Keratinocyte (primary cell): Measurements from ENCODE around the gene KIDINS220. TPM values are rescaled to one million over a fixed set of nuclear protein-coding genes. Genes with fewer than 3 reads are reported as not detected.

ENCODE experiments used
- DNase-seq: peaks from one replicate; pipeline ENCODE4 v3.0.0-alpha.2; 2011; ENCODE audit warnings: low read depth, missing footprints, low spot score
- FAIRE-seq: peaks from 2 replicates; lab custom pipeline; 2011; peaks lifted over from hg19 to GRCh38; lab: Jason Lieb, UNC
- H2AFZ ChIP-seq: 2 replicates; pipeline ENCODE4 v1.6.0; 2012; ENCODE audit warnings: low read length, control low read depth, inconsistent platforms; ENCODE audit not compliant: control insufficient read depth
- H3K27ac ChIP-seq: 2 replicates; pipeline ENCODE4 v1.5.1; 2011; ENCODE audit warnings: low read length; ENCODE audit not compliant: control insufficient read depth, insufficient read depth
- H3K27me3 ChIP-seq: 3 replicates; pipeline ENCODE4 v1.6.0; 2011; ENCODE audit warnings: low read length; ENCODE audit not compliant: control insufficient read depth, insufficient read depth; ENCODE audit errors: extremely low read depth
- H3K36me3 ChIP-seq, 2 experiments: 2 replicates in 1 of 2; 3 replicates in 1 of 2; pipeline ENCODE4 v1.5.1; 2011; ENCODE audit warnings: low read length in 2 of 2, mild to moderate bottlenecking in 1 of 2; ENCODE audit not compliant: control insufficient read depth in 2 of 2, insufficient read depth in 2 of 2; ENCODE audit errors: extremely low read depth in 1 of 2
- H3K4me1 ChIP-seq: 3 replicates; pipeline ENCODE4 v1.5.1; 2011; ENCODE audit warnings: low read length; ENCODE audit not compliant: control insufficient read depth, insufficient read depth; ENCODE audit errors: extremely low read depth
- H3K4me2 ChIP-seq: 3 replicates; pipeline ENCODE4 v1.6.0; 2011; ENCODE audit warnings: low read depth, low read length; ENCODE audit not compliant: control insufficient read depth, insufficient read depth; ENCODE audit errors: extremely low read depth
- H3K4me3 ChIP-seq, 3 experiments: fragments of 200-600 bp in 1 of 3; sonication (generic) in 1 of 3; 2 replicates in 2 of 3; 3 replicates in 1 of 3; pipeline ENCODE4 v1.5.1; 2011 to 2016; ENCODE audit warnings: low read length in 3 of 3, mild to moderate bottlenecking in 3 of 3, control low read depth in 2 of 3, inconsistent platforms in 1 of 3, low read depth in 1 of 3, mixed read lengths in 1 of 3, mixed run types in 1 of 3, moderate library complexity in 1 of 3; ENCODE audit not compliant: control insufficient read depth in 2 of 3, insufficient read depth in 2 of 3; ENCODE audit errors: extremely low read depth in 1 of 3
- H3K79me2 ChIP-seq: 2 replicates; pipeline ENCODE4 v1.6.0; 2012; ENCODE audit warnings: low read length; ENCODE audit not compliant: control insufficient read depth, insufficient read depth
- H3K9ac ChIP-seq: 3 replicates; pipeline ENCODE4 v1.6.0; 2011; ENCODE audit warnings: low read length; ENCODE audit not compliant: control insufficient read depth, insufficient read depth; ENCODE audit errors: extremely low read depth
- H3K9me1 ChIP-seq: 3 replicates; pipeline ENCODE4 v1.6.0; 2011; ENCODE audit warnings: low read length; ENCODE audit not compliant: control insufficient read depth, insufficient read depth; ENCODE audit errors: extremely low read depth
- H3K9me3 ChIP-seq: 2 replicates; pipeline ENCODE4 v1.5.1; 2012; ENCODE audit warnings: low read depth, low read length; ENCODE audit not compliant: control insufficient read depth
- H4K20me1 ChIP-seq: 3 replicates; pipeline ENCODE4 v1.6.0; 2011; ENCODE audit warnings: low read length; ENCODE audit not compliant: control insufficient read depth, insufficient read depth; ENCODE audit errors: extremely low read depth
- CTCF ChIP-seq, 3 experiments: IDR thresholded peaks in 1 of 3; conservative IDR thresholded peaks in 1 of 3; optimal IDR thresholded peaks in 1 of 3; 2 replicates in 2 of 3; 3 replicates in 1 of 3; pipeline versions ENCODE3 to v1.5.1; 2011; ENCODE audit warnings: low read length in 3 of 3, mild to moderate bottlenecking in 3 of 3, moderate library complexity in 2 of 3, control low read depth in 1 of 3, inconsistent platforms in 1 of 3; ENCODE audit not compliant: insufficient read depth in 2 of 3; ENCODE audit errors: extremely low read depth in 1 of 3
- EZH2 ChIP-seq: IDR thresholded peaks from one replicate; pipeline ENCODE4 v1.6.1; 2012; ENCODE audit warnings: inconsistent platforms, mild to moderate bottlenecking, low read length, moderate library complexity
- dilution Hi-C: fragments of 300-500 bp; cut with MboI; formaldehyde crosslinking; loops from one replicate; pipeline ENCODE4 v1.7.0; 2020; ENCODE audit warnings: low sequenced_read_pairs; ENCODE audit not compliant: extremely low pct_ligation_motif_present
- polyA plus RNA-seq, 5 experiments: library from polyadenylated mRNA; depleted of rRNA in 3 of 5; stranded (reverse) in 3 of 5; stranded (forward) in 1 of 5; unstranded in 1 of 5; fragments of >200 nt; gene quantifications; 1 replicate in 1 of 5; 2 replicates in 3 of 5; 3 replicates in 1 of 5; pipeline versions ENCODE4 v1.2.1 to v1.2.3, GENCODE V29; 2011 to 2012; ENCODE audit warnings: missing spikeins in 2 of 5, low read depth in 1 of 5, low replicate concordance in 1 of 5

The KIDINS220 gene
- polyA plus RNA-seq, 1 donor (not counting 4 experiments of a cell fraction or from before 2014, with no cell fraction given) = 28.8 TPM

GRCh38 chr2:8797682-8798081 lies 39.7 kb downstream of the KIDINS220 start:
- Histone ChIP-seq H3K9me3 (no peaks in the 10 kb centered on the region), H4K20me1 (no peaks in the 10 kb centered on the region), H3K79me2 (no peaks in the 10 kb centered on the region), H3K36me3 (peaks cover 0 to 19% of the 10 kb centered on the region in 2 experiments), H3K4me1 (no peaks in the 10 kb centered on the region), H3K9ac (no peak overlapping the region), H3K27me3 (no peaks in the 10 kb centered on the region), H3K9me1 (no peaks in the 10 kb centered on the region), H2AFZ (no peak overlapping the region), H3K27ac (no peak overlapping the region), H3K4me3 (no peak overlapping the region), H3K4me2 (no peak overlapping the region)
- DNase-seq (no peak), FAIRE-seq (no peak)
- no peak for TF ChIP-seq CTCF (optimal IDR thresholded peaks at IDR 0.05 in 1 of 3, IDR thresholded peaks at IDR 0.05 in 1 of 3, conservative IDR thresholded peaks at IDR 0.05 in 1 of 3; ENCODE audit: extremely low read depth in 1 of 3, insufficient read depth in 2 of 3, low read length in 3 of 3)
- TF ChIP-seq EZH2 = no peak
- dilution Hi-C loops = no loop called here

- no peak overlapping the region for H2AFZ ChIP-seq
- no peaks in the 10 kb centered on the region for H3K4me1 ChIP-seq
- DNase-seq (no peak), FAIRE-seq (no peak)
- dilution Hi-C loops = no loop called here
- no peak overlapping the region for H3K27ac ChIP-seq
- peaks cover 0 to 19% of the 10 kb centered on the region in 2 experiments for H3K36me3 ChIP-seq
- no peak overlapping the region for H3K4me3 ChIP-seq
- H3K9me3 ChIP-seq = no peaks in the 10 kb centered on the region
- no peaks in the 10 kb centered on the region for H3K79me2 ChIP-seq
- no peak overlapping the region for H3K4me2 ChIP-seq
- no peaks in the 10 kb centered on the region for H3K27me3 ChIP-seq
- H3K9me1 ChIP-seq = no peaks in the 10 kb centered on the region
- no peaks in the 10 kb centered on the region for H4K20me1 ChIP-seq
- TF ChIP-seq EZH2 (no peak), CTCF (optimal IDR thresholded peaks at IDR 0.05 in 1 of 3, IDR thresholded peaks at IDR 0.05 in 1 of 3, conservative IDR thresholded peaks at IDR 0.05 in 1 of 3; ENCODE audit: extremely low read depth in 1 of 3, insufficient read depth in 2 of 3, low read length in 3 of 3) (no peak)
- H3K9ac ChIP-seq = no peak overlapping the region
Observed at GRCh38 chr2:8796878-8797550, 40.4 kb downstream of the KIDINS220 start.
